Stimulated activated naive CD8-positive, alpha-beta T cell treated with anti-CD3 and anti-CD28 coated beads, Interleukin-15, Interleukin-2, amounts not matched to agents 100 U/mL and 50 U/mL, for 24 hours (primary cell): ENCODE results near the gene NHS.
A peak's percentile ranks its signal among the peaks of the same experiment; 100 is the strongest.

ENCODE experiments used
- ATAC-seq: fragments of 150-1000 bp; cut with Tn5 transposase; one replicate; pipeline ENCODE4 v1.10.0; 2021
- DNase-seq: peaks from one replicate; pipeline ENCODE4 v3.0.0; 2021

Gene NHS

DNA sequence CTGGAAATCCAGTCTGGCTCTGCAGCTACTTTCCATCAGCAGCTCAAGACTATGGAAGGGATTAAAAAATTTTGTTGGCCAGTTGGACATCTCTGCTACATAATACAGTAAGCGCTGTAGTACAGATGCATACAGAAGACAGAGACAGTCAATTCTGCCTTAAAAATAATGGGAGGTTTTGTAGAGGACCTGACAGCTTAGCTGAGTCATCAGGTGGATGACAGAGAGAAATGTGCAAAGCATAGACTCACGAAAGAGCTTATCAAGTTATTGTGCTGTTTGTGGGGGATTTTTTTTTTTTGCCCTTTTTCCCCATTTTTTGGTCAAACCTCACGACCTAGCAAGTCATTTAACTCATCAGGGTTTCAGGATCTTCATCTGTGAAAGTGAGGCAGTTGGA is 213.3 kb downstream of the NHS start:
- ATAC-seq (peak; percentile 36), DNase-seq (no peak)

GRCh38 chrX:17590892-17591740 is 216.1 kb downstream of the NHS start:
- DNase-seq (peak; percentile 38), ATAC-seq (peak; percentile 74)

DNA sequence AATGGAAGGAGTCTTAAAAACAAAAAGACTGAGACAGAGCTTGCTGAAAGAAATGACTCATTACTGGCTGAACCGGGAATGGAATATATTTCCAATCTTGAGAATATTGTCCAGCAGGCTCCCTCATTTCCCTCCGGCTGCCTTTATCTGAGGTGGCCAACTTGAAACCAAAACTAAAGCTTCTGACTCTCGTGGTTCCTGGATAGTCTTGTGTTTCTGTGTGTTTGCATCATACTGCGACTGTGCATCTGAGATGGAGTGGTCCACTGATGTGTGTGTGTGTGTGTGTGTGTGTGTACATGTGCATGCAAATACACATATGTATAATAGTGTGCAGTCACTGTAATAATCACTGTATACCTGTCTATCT is 216.7 kb downstream of the NHS start:
- DNase-seq, result no peak
- ATAC-seq, result no peak

DNA sequence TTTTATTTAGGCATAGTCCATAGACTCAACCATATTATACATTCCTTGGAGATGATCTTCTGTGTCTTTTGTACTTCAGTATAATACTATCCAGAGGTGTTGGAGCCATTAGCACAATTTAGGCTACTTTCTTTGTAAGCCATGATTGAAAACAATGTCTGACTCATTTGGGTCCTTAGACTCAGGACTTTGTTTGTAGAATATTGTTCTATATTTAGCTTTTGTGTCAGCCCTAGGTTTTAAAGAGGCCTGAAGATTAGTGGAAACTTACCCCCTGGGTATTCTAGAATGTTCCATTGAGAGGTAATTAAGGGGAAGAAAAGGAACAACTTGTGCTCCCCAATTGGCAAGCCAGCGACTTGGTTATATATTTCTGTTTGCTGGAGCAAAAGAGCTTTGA is 217.1 kb downstream of the NHS start:
- ATAC-seq (no peak), DNase-seq (no peak)

GRCh38 chrX:17594693-17595092 is 219.7 kb downstream of the NHS start:
- no peak for ATAC-seq
- DNase-seq, result no peak

DNA sequence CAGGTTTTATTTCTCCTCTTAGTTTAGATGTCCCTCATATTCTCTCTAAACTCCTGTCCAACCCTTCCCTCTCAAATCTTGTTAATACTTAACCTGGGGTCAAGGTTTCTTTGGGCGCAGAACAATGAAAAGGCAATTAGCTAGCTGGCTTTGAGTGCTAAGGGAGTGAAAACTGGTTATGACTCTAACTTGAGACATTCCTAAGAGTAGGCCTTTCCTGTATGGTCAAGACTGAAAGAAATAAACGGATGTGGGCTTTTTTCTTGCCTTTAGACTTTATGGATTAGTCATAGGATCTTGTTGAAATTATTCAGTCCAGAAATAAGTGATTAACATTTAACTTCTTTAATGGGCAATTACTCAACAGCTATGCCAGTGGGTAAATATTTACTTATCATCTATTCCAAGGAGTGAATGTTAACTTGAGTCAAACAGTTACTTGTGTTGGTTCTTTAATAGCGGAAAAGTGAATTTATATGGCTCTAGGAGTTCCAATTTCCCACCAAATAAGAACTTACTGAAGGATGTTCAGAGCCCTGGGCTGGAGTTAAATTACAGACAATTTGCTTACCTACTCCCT is 220.5 kb downstream of the NHS start:
- DNase-seq (no peak), ATAC-seq (no peak)

- DNase-seq (no peak), ATAC-seq (no peak)
These were observed 221.1 kb downstream of the NHS start for GRCh38 chrX:17596061-17596460.

- no peak for ATAC-seq
- DNase-seq, result no peak
These were observed 221.7 kb downstream of the NHS start for GRCh38 chrX:17596546-17597205.

GRCh38 chrX:17597327-17597726 is 222.3 kb downstream of the NHS start:
- no peak for ATAC-seq
- DNase-seq, result no peak

GRCh38 chrX:17597836-17598439 is 222.9 kb downstream of the NHS start:
- DNase-seq (no peak), ATAC-seq (no peak)

DNA sequence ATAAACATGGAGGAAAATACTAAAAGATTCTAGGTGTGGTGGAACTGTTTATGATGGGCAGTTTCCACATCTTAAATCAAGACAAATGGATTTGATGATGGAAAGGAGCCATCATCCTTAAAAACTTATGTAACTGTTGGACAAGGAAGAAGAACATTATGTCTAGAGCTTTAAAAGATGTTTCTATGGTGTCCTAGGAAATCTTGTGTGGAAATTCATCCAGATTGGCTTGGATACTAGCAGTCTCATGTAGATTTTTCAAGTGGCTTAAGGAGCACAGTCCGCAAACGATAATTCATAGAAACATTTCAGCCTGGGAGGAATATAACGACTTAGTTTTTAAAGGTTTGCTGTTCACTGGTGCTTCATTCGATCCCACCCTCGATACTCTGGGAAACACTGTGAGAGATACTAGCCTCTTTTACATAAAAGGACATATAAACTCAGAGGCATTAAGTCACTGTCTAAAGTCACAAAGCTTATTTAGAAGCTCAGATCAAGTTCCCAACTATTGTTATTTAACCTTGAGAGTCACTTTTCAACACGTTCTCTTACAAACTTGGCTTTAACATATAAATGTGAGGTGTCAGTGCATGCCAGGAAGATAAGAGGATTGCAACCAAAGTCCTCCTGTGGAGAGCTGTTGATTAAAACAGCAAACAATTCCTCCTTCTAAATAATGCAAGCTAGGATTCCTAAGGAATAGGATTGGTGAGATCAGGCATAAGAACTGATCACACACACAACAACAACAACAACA is 226.6 kb downstream of the NHS start:
- ATAC-seq, result no peak
- no peak for DNase-seq

- ATAC-seq (no peak), DNase-seq (no peak)
These were observed 227.2 kb downstream of the NHS start for GRCh38 chrX:17602245-17602644.

GRCh38 chrX:17603196-17603595 is 228.2 kb downstream of the NHS start:
- DNase-seq (no peak), ATAC-seq (no peak)

DNA sequence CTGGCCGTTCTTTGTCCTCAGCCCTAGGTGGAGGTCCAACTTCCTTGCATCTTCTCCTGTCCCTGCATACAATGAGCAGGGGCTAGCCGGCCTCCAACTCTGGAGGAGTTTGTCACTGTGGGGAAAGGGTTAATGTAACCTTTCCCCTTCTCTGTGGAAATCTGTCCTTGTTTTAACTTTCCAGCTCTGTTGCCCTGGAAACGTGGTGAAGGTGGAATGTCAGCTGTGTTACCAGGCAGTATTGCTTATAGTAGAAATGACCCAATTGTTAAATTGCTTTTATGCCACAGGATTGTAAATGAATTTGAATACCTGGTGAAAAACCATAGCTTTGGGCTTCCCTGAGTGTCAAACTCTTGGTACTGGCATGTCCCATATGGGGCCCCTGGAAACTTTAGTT is 230.7 kb downstream of the NHS start:
- ATAC-seq, result no peak
- no peak for DNase-seq

DNA sequence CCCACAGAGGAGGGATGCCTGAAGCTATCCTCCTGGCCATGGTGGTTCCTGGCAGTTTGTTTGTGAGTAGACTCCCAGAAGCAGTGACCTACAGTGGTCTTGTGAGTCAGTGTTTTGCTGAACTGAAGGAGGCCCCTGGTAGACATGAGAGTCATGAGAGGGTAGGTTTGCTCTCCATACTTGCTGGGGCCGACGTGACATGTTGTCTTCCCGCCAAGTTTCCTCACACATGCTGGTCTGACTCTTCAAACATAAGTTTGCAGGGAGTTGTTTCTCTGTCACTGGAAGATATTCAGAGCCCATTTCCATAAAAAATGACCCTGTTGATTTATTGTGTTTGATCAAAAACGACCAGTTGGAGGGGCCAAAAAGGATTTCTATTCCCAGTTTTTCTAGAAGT is 231.2 kb downstream of the NHS start:
- DNase-seq, result no peak
- no peak for ATAC-seq

- no peak for DNase-seq
- ATAC-seq, result no peak
These were observed 233.9 kb downstream of the NHS start for GRCh38 chrX:17608888-17609287.

DNA sequence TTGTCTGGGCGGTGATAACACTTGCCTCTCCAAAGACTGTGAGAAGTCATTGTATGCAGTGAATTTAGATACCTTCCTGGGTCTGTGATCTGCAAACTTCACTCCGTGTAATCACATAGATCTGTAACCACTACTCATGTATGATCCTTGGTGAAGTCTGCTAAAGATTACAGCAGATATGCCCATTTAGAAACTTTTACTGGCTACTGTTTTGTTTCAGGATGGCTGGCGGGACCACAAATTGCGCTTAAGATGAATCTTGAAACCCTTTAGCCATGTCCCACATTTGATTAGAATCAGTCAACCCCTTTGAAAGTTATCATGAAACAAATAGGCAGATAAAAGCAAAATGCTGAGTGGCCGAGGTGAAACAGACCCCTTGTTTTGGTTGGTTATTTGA is 235.8 kb downstream of the NHS start:
- no peak for DNase-seq
- no peak for ATAC-seq

GRCh38 chrX:17613979-17614588 is 239.1 kb downstream of the NHS start:
- no peak for ATAC-seq

DNA sequence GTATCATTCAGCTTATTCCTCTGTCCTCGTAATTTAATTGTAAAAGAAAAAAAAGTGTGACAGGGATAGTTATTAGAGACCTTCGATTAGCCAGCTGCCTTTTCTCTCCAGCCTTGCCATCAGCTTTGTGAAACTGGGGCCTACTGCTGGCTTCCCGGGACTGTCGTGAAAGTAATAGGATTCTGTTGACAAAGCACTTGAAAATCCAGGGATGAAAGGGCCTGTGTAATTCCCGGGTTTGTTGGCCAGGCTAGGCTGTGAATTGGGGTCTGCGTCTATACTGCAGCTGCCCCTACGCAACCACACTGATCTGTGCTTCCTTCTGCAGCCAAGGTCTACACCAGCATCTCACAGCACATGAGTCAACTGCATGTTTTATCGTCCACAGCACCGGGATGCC is 241.9 kb downstream of the NHS start:
- no peak for ATAC-seq
- DNase-seq, result no peak

More at GRCh38 chrX:17613979-17614588, 239.1 kb downstream of the NHS start:
- DNase-seq, result no peak

DNA sequence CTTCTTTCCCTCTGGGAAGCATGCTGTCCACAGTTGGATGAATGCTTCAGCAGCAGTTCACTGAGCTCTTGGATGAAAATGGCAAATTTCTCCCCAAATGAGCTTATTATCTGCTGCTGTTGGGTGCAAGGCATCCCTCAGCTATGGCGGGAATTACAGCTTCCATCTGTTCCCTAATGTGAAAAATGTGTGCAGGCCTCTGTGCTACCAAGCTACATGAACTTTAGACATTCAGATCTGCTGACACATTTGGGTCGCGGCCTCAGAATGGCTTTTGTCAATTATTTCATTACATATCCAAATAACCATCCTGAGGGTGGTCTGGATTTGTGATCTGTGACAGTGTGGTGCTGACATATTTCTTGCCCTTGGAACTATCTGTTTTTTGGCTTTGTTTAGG is 242.8 kb downstream of the NHS start:
- DNase-seq (no peak), ATAC-seq (no peak)

GRCh38 chrX:17621566-17622270 is 246.7 kb downstream of the NHS start:
- no peak for ATAC-seq
- no peak for DNase-seq
